Spleen (tissue), 11 donors: ENCODE data around the gene PTPRT. TPM values are rescaled to one million over a fixed set of nuclear protein-coding genes. Genes with fewer than 3 reads are reported as not detected.

Experiments used
- DNase-seq: peaks from one replicate; pipeline ENCODE4 v3.0.0-alpha.2; 2020
- H3K27ac ChIP-seq, 8 donors: fragments of 200-600 bp; sonication (generic) in 7 of 8; 1 replicate in 4 of 8; 2 replicates in 4 of 8; pipeline versions ENCODE4 v1.5.0 to v1.8.0; 2016 to 2021; ENCODE audit warnings: inconsistent platforms in 4 of 8, mild to moderate bottlenecking in 4 of 8, moderate library complexity in 1 of 8
- H3K27me3 ChIP-seq, 7 donors: fragments of 200-600 bp; sonication (generic) in 6 of 7; replicated peaks in 1 of 7; 1 replicate in 4 of 7; 2 replicates in 3 of 7; pipeline versions ENCODE4 v1.5.0 to v1.8.0; 2016 to 2021; ENCODE audit warnings: inconsistent platforms in 3 of 7, mild to moderate bottlenecking in 1 of 7
- H3K36me3 ChIP-seq, 6 donors: fragments of 200-600 bp; sonication (generic) in 5 of 6; 1 replicate in 4 of 6; 2 replicates in 2 of 6; pipeline versions ENCODE4 v1.5.0 to v1.8.0; 2016 to 2021; ENCODE audit warnings: inconsistent platforms in 2 of 6
- H3K4me1 ChIP-seq, 6 donors: fragments of 200-600 bp; sonication (generic) in 5 of 6; 1 replicate in 3 of 6; 2 replicates in 3 of 6; pipeline versions ENCODE4 v1.5.0 to v1.8.0; 2016 to 2021; ENCODE audit warnings: inconsistent platforms in 3 of 6
- H3K4me3 ChIP-seq, 8 donors: fragments of 200-600 bp; sonication (generic) in 7 of 8; 1 replicate in 4 of 8; 2 replicates in 4 of 8; pipeline versions ENCODE4 v1.5.0 to v1.8.0; 2016 to 2021; ENCODE audit warnings: inconsistent platforms in 4 of 8, mild to moderate bottlenecking in 4 of 8, moderate library complexity in 2 of 8
- H3K9me3 ChIP-seq, 8 donors: fragments of 200-600 bp; sonication (generic) in 7 of 8; 1 replicate in 4 of 8; 2 replicates in 4 of 8; pipeline versions ENCODE4 v1.5.0 to v1.8.0; 2016 to 2021; ENCODE audit warnings: inconsistent platforms in 4 of 8
- CTCF ChIP-seq, 11 experiments: fragments of 200-600 bp in 7 of 11; fragments of 450-650 bp in 4 of 11; sonication (generic) in 4 of 11; IDR thresholded peaks in 8 of 11; conservative IDR thresholded peaks in 3 of 11; 1 replicate in 7 of 11; 2 replicates in 4 of 11; pipeline versions ENCODE4 v1.4.0 to v1.8.0; 2016 to 2021; ENCODE audit warnings: antibody characterized with exemption in 11 of 11, inconsistent platforms in 4 of 11, mild to moderate bottlenecking in 1 of 11
- POLR2A ChIP-seq, 3 donors: fragments of 450-650 bp; IDR thresholded peaks; one replicate each; pipeline ENCODE4 v1.5.1; 2017; ENCODE audit warnings: antibody characterized with exemption in 3 of 3, mild to moderate bottlenecking in 1 of 3
- POLR2AphosphoS5 ChIP-seq, 3 donors: sonication (generic); formaldehyde crosslinking; IDR thresholded peaks; one replicate each; pipeline ENCODE4 v1.5.1; 2017; ENCODE audit warnings: antibody characterized with exemption in 3 of 3
- WGBS, 5 donors: extraction: QIAGEN DNeasy Blood & Tissue Kit in 3 of 5; methylation state at CpG; one replicate each; pipeline versions ENCODE4 v1.1.5 to v1.1.7; 2013 to 2018; 5-methylcytosine and 5-hydroxymethylcytosine counted together
- intact Hi-C: fragments of 100-400 bp; cut with DNase I; formaldehyde crosslinking; loops from one replicate; pipeline ENCODE4 v1.15.0; 2023; ENCODE audit warnings: low total_unique reads
- polyA plus RNA-seq, 3 donors: library from polyadenylated mRNA; stranded (reverse); fragments of 200-250 nt; gene quantifications; one replicate each; pipeline ENCODE4 v1.2.1, GENCODE V29; 2013
- total RNA-seq, 7 donors: library from RNA; depleted of rRNA in 3 of 7; stranded (reverse); fragments of >200 nt in 3 of 7; fragmentation: NEBNext Ultra II Directional in 4 of 7; extraction: Animal tissue kit (Norgen Biotek cat#: 25700) in 4 of 7; gene quantifications; one replicate each; pipeline versions ENCODE4 v1.1.0 to v1.2.1, GENCODE V29; 2016 to 2021
- donor health status: healthy with polysubstance abuse.
- donor health status: DM: no; HTN: no; CAD: no; lungs with moderate emphysema.
- donor health status: DM: no; HTN: no; CAD: no.
- donor health status: Bipolar disorder and iron deficiency.
- donor health status: healthy.
- donor health status: DM: no; HTN: no; CAD: no.
- donor health status: DM: yes; HTN: yes; CAD: no.

PTPRT gene
- total and polyA plus RNA-seq, 10 donors = 0.02 to 4.7 (median 1.2) TPM

GRCh38 chr20:42313704-42314103 is 876.0 kb downstream of the PTPRT start:
- intact Hi-C loops = no loop called here
- Histone ChIP-seq H3K36me3 (no peaks in the 10 kb centered on the region), H3K9me3 (no peaks in the 10 kb centered on the region), H3K4me1 (no peaks in the 10 kb centered on the region), H3K27me3 (no peaks in the 10 kb centered on the region), H3K27ac (no peak overlapping the region), H3K4me3 (no peak overlapping the region)
- TF ChIP-seq POLR2AphosphoS5 (IDR thresholded peaks at IDR 0.05) (no peak), POLR2A (IDR thresholded peaks at IDR 0.05) (no peak), CTCF (IDR thresholded peaks at IDR 0.05 in 8 of 11, conservative IDR thresholded peaks at IDR 0.05 in 3 of 11) (no peak)
- DNase-seq = no peak
- WGBS, 5 donors = 68 to 80% (median 71%) methylated on average over 3 of the region's 3 CpGs

GRCh38 chr20:42309050-42309449 is 880.7 kb downstream of the PTPRT start:
- Histone ChIP-seq H3K27me3 (no peaks in the 10 kb centered on the region), H3K36me3 (no peaks in the 10 kb centered on the region), H3K27ac (no peak overlapping the region), H3K9me3 (no peaks in the 10 kb centered on the region), H3K4me1 (no peaks in the 10 kb centered on the region), H3K4me3 (no peak overlapping the region)
- WGBS, 5 donors = 42 to 66% (median 60%) methylated on average over 4 of the region's 4 CpGs
- TF ChIP-seq POLR2A (IDR thresholded peaks at IDR 0.05) (no peak), POLR2AphosphoS5 (IDR thresholded peaks at IDR 0.05) (no peak), CTCF (IDR thresholded peaks at IDR 0.05 in 8 of 11, conservative IDR thresholded peaks at IDR 0.05 in 3 of 11) (no peak)
- no peak for DNase-seq
- intact Hi-C loops = no loop called here

- H3K36me3 ChIP-seq = no peaks in the 10 kb centered on the region
- no peaks in the 10 kb centered on the region for H3K27me3 ChIP-seq
- TF ChIP-seq CTCF (IDR thresholded peaks at IDR 0.05 in 8 of 11, conservative IDR thresholded peaks at IDR 0.05 in 3 of 11) (no peak), POLR2A (IDR thresholded peaks at IDR 0.05) (no peak), POLR2AphosphoS5 (IDR thresholded peaks at IDR 0.05) (no peak)
- 77 to 94% (median 89%) methylated on average over 4 of the region's 4 CpGs for WGBS, 5 donors
- no peaks in the 10 kb centered on the region for H3K9me3 ChIP-seq
- no peak overlapping the region for H3K4me3 ChIP-seq
- no peaks in the 10 kb centered on the region for H3K4me1 ChIP-seq
- DNase-seq = no peak
- no peak overlapping the region for H3K27ac ChIP-seq
- intact Hi-C loops = no loop called here
Measured at GRCh38 chr20:42308171-42308570, 881.5 kb downstream of the PTPRT start.

GRCh38 chr20:42295592-42295991 is 894.1 kb downstream of the PTPRT start:
- peaks cover 0 to 3% (median 0%) of the 10 kb centered on the region in 8 donors for H3K9me3 ChIP-seq
- WGBS, 5 donors = 76 to 91% (median 82%) methylated on average over 3 of the region's 3 CpGs
- no peaks in the 10 kb centered on the region for H3K36me3 ChIP-seq
- no peaks in the 10 kb centered on the region for H3K4me1 ChIP-seq
- no peak overlapping the region for H3K27ac ChIP-seq
- TF ChIP-seq CTCF (IDR thresholded peaks at IDR 0.05 in 8 of 11, conservative IDR thresholded peaks at IDR 0.05 in 3 of 11) (no peak), POLR2AphosphoS5 (IDR thresholded peaks at IDR 0.05) (no peak), POLR2A (IDR thresholded peaks at IDR 0.05) (no peak)
- H3K4me3 ChIP-seq = no peak overlapping the region
- H3K27me3 ChIP-seq = no peaks in the 10 kb centered on the region
- DNase-seq = no peak
- intact Hi-C loops = no loop called here
